Esophagus mucosa (tissue), 1 donor: ENCODE results near the gene TMEM143. TPM values are rescaled to one million over a fixed set of nuclear protein-coding genes. Genes with fewer than 3 reads are reported as not detected.

Source experiments
- ATAC-seq: fragments of 200-7000 bp; cut with Tn5 transposase; one replicate; pipeline ENCODE4 v1.9.1; 2020
- total RNA-seq: library from RNA; stranded (reverse); gene quantifications from one replicate; pipeline ENCODE4 v1.2.4, GENCODE V29; 2023
- donor health status: DM: yes; HTN: yes; CAD: no.

The TMEM143 gene
- total RNA-seq, 1 donor from 2014 or later, result 5.5 TPM

- no peak for ATAC-seq
Measured at GRCh38 chr19:48354332-48354992, 9.3 kb downstream of the TMEM143 start.

- ATAC-seq, result no peak
Measured at GRCh38 chr19:48353677-48354076, 10.1 kb downstream of the TMEM143 start.

GRCh38 chr19:48351341-48351752 lies 12.4 kb downstream of the TMEM143 start:
- ATAC-seq, result peak; percentile 68

GRCh38 chr19:48350856-48351255 lies 12.9 kb downstream of the TMEM143 start:
- no peak for ATAC-seq

- ATAC-seq, result no peak
Measured at GRCh38 chr19:48348737-48349136, 15.0 kb downstream of the TMEM143 start.

- ATAC-seq, result no peak
Measured at GRCh38 chr19:48348045-48348444, 15.7 kb downstream of the TMEM143 start.

- no peak for ATAC-seq
Measured at GRCh38 chr19:48346191-48346590, 17.5 kb downstream of the TMEM143 start.

GRCh38 chr19:48344892-48345291 lies 18.8 kb downstream of the TMEM143 start:
- no peak for ATAC-seq

GRCh38 chr19:48342841-48343540 lies 20.7 kb downstream of the TMEM143 start:
- no peak for ATAC-seq

- ATAC-seq, result no peak
Measured at GRCh38 chr19:48342414-48342738, 21.4 kb downstream of the TMEM143 start.

GRCh38 chr19:48341515-48342413 lies 22.0 kb downstream of the TMEM143 start:
- ATAC-seq, result no peak

- ATAC-seq, result peak; percentile 88
Measured at GRCh38 chr19:48340995-48341394, 22.7 kb downstream of the TMEM143 start.

GRCh38 chr19:48338802-48339503 lies 24.8 kb downstream of the TMEM143 start:
- ATAC-seq, result no peak

GRCh38 chr19:48338253-48338755 lies 25.4 kb downstream of the TMEM143 start:
- ATAC-seq, result no peak

GRCh38 chr19:48333467-48334384 lies 30.0 kb downstream of the TMEM143 start:
- ATAC-seq, result peak; percentile 80

GRCh38 chr19:48332662-48333466 lies 30.9 kb downstream of the TMEM143 start:
- ATAC-seq, result peak; percentile 81

GRCh38 chr19:48332351-48332661 lies 31.4 kb downstream of the TMEM143 start:
- ATAC-seq, result no peak

- peak; percentile 57 for ATAC-seq
Measured at GRCh38 chr19:48330012-48330681, 33.6 kb downstream of the TMEM143 start.

- no peak for ATAC-seq
Measured at GRCh38 chr19:48329167-48329891, 34.4 kb downstream of the TMEM143 start.
